Spleen (tissue), 7 donors: Measurements from ENCODE around the gene COL19A1.

Source experiments
- CTCF ChIP-seq, 11 experiments: fragments of 200-600 bp in 7 of 11; fragments of 450-650 bp in 4 of 11; sonication (generic) in 4 of 11; IDR thresholded peaks in 8 of 11; conservative IDR thresholded peaks in 3 of 11; 1 replicate in 7 of 11; 2 replicates in 4 of 11; pipeline versions ENCODE4 v1.4.0 to v1.8.0; 2016 to 2021; ENCODE audit warnings: antibody characterized with exemption in 11 of 11, inconsistent platforms in 4 of 11, mild to moderate bottlenecking in 1 of 11
- POLR2A ChIP-seq, 3 donors: fragments of 450-650 bp; IDR thresholded peaks; one replicate each; pipeline ENCODE4 v1.5.1; 2017; ENCODE audit warnings: antibody characterized with exemption in 3 of 3, mild to moderate bottlenecking in 1 of 3
- POLR2AphosphoS5 ChIP-seq, 3 donors: sonication (generic); formaldehyde crosslinking; IDR thresholded peaks; one replicate each; pipeline ENCODE4 v1.5.1; 2017; ENCODE audit warnings: antibody characterized with exemption in 3 of 3
- donor health status: DM: no; HTN: no; CAD: no; lungs with moderate emphysema.
- donor health status: DM: no; HTN: no; CAD: no.
- donor health status: DM: no; HTN: no; CAD: no.

GRCh38 chr6:70145178-70145577 lies 278.8 kb downstream of the COL19A1 start:
- no peak for TF ChIP-seq CTCF (IDR thresholded peaks at IDR 0.05 in 8 of 11, conservative IDR thresholded peaks at IDR 0.05 in 3 of 11)
- TF ChIP-seq POLR2AphosphoS5 (IDR thresholded peaks at IDR 0.05): no peak
- TF ChIP-seq POLR2A (IDR thresholded peaks at IDR 0.05): no peak
